ENCODE measurements around the gene LNX1. TPM values are rescaled to one million over a fixed set of nuclear protein-coding genes. Genes with fewer than 3 reads are reported as not detected.

LNX1 gene
- total and polyA plus RNA-seq, 9 of the 15 experiments (the other 6 are each of a cell fraction or from before 2014, with no cell fraction given), result 0.40 to 3.6 (median 2.2) TPM

- TF ChIP-seq ZBTB11 (CRISPR knock-in tag; IDR thresholded peaks at IDR 0.05) (peak in 1 of 3 experiments; percentile 40; a peak in 1 of 6 replicates), ETS2 (tag; IDR thresholded peaks at IDR 0.05; ENCODE audit: borderline replicate concordance, poor library complexity, severe bottlenecking) (no peak), RFX5 (IDR thresholded peaks at IDR 0.05; ENCODE audit: low read depth, low read length) (no peak), CHD1 (IDR thresholded peaks at IDR 0.05; ENCODE audit: low read length) (no peak), HEY1 (CRISPR knock-in tag; IDR thresholded peaks at IDR 0.05; ENCODE audit: borderline replicate concordance) (no peak), POLR2B (IDR thresholded peaks at IDR 0.05; ENCODE audit: low read depth, partially characterized antibody) (no peak), ZNF347 (CRISPR knock-in tag; IDR thresholded peaks at IDR 0.05; ENCODE audit: low read depth) (0 out of 2 replicates have a peak, but pooled peaks have one; percentile 37), ZC3H4 (CRISPR knock-in tag; IDR thresholded peaks at IDR 0.05; ENCODE audit: borderline replicate concordance) (no peak), GTF2A2 (tag; IDR thresholded peaks at IDR 0.05) (no peak), POLR2G (IDR thresholded peaks at IDR 0.05; ENCODE audit: low read depth, low read length) (peak; percentile 51; the same call in 1 of the 2 replicates), DNMT1 (IDR thresholded peaks at IDR 0.05) (no peak), EWSR1 (IDR thresholded peaks at IDR 0.05; ENCODE audit: borderline replicate concordance, low read depth, partially characterized antibody) (no peak), FOS (IDR thresholded peaks at IDR 0.05; ENCODE audit: extremely low read depth, insufficient read length) (no peak), ZNF717 (CRISPR knock-in tag; IDR thresholded peaks at IDR 0.05) (no peak), ZNF445 (CRISPR knock-in tag; IDR thresholded peaks at IDR 0.05; ENCODE audit: low read depth) (0 out of 2 replicates have a peak, but pooled peaks have one; percentile 8), ARHGAP35 (IDR thresholded peaks at IDR 0.05; ENCODE audit: partially characterized antibody) (no peak), AFF4 (CRISPR knock-in tag; IDR thresholded peaks at IDR 0.05) (no peak)
Measured at GRCh38 chr4:53507671-53508286, 83.5 kb downstream of the LNX1 start (continued).
